ENCODE data around the gene OMG. TPM values are rescaled to one million over a fixed set of nuclear protein-coding genes. Genes with fewer than 3 reads are reported as not detected.

The OMG gene
- total and polyA plus RNA-seq, 2 donors (not counting 3 experiments of a cell fraction or from before 2014, with no cell fraction given), result 0.86 TPM; not detected in 1

- Histone ChIP-seq H3K36me3 (ENCODE audit: control insufficient read depth in 2 of 2, extremely low read depth in 1 of 2, insufficient read depth in 2 of 2, low read length in 2 of 2) (no peaks in the 10 kb centered on the region), H3K9me3 (replicated peaks; ENCODE audit: control insufficient read depth, insufficient read depth, low read length) (no peaks in the 10 kb centered on the region), H2AFZ (ENCODE audit: low read depth, low read length) (no peak overlapping the region), H3K9ac (replicated peaks; ENCODE audit: extremely low read depth, insufficient read depth, low read length) (no peak overlapping the region), H3K4me3 (replicated peaks in 1 of 3; ENCODE audit: insufficient read depth in 1 of 3, low read depth in 1 of 3, low read length in 3 of 3) (no peak overlapping the region), H4K20me1 (replicated peaks; ENCODE audit: control insufficient read depth, extremely low read depth, insufficient read depth, low read length) (no peaks in the 10 kb centered on the region), H3K27me3 (ENCODE audit: control insufficient read depth in 2 of 2, insufficient read depth in 2 of 2, low read length in 2 of 2) (no peaks in the 10 kb centered on the region), H3K4me1 (ENCODE audit: control insufficient read depth, extremely low read depth, insufficient read depth, low read length) (no peaks in the 10 kb centered on the region), H3K27ac (ENCODE audit: insufficient read depth, low read depth, low read length) (no peak overlapping the region), H3K9me1 (replicated peaks; ENCODE audit: control insufficient read depth, extremely low read depth, insufficient read depth, low read length) (no peaks in the 10 kb centered on the region), H3K79me2 (ENCODE audit: control insufficient read depth, insufficient read depth, low read length) (no peaks in the 10 kb centered on the region), H3K4me2 (ENCODE audit: insufficient read depth, low read length) (no peak overlapping the region)
- intact Hi-C loops (cut with micrococcal nuclease) (no loop called here), dilution Hi-C loops (cut with MboI; ENCODE audit: extremely low pct_ligation_motif_present, low sequenced_read_pairs) (no loop called here)
- no TSS peak for BruUV-seq (replicated peaks)
- FAIRE-seq (no peak), DNase-seq (ENCODE audit: low read depth, low spot score) (no peak)
- no peak for TF ChIP-seq MYC (IDR thresholded peaks at IDR 0.05; ENCODE audit: low read depth, low read length)
- TF ChIP-seq JUN (IDR thresholded peaks at IDR 0.05; ENCODE audit: borderline replicate concordance, insufficient read depth, insufficient read length, low read depth), result no peak
- TF ChIP-seq POLR2AphosphoS5 (IDR thresholded peaks at IDR 0.05; ENCODE audit: insufficient read depth, low read depth, low read length), result no peak
- no peak for TF ChIP-seq POLR2A (IDR thresholded peaks at IDR 0.05; ENCODE audit: low read depth, low read length)
- no peak for TF ChIP-seq GATA2 (IDR thresholded peaks at IDR 0.05; ENCODE audit: insufficient read depth, insufficient read length, low read depth, low read length)
- no peak for TF ChIP-seq CTCF (IDR thresholded peaks at IDR 0.05; ENCODE audit: extremely low read depth in 1 of 2, insufficient read depth in 1 of 2, low read depth in 1 of 2, low read length in 2 of 2)
- TF ChIP-seq MAX (IDR thresholded peaks at IDR 0.05; ENCODE audit: insufficient read depth, insufficient read length), result no peak
- TF ChIP-seq EZH2 (IDR thresholded peaks at IDR 0.05; ENCODE audit: borderline replicate concordance, low read depth, low read length, severe bottlenecking), result no peak
- TF ChIP-seq FOS (IDR thresholded peaks at IDR 0.05; ENCODE audit: borderline replicate concordance, insufficient read depth, low read length), result no peak
- CTCF ChIA-PET, result no interaction called here
- POLR2A ChIA-PET, result no interaction called here
These were observed 3.5 kb downstream of the OMG start for GRCh38 chr17:31293581-31293980.
